ENCODE measurements around the gene SUN1. TPM values are rescaled to one million over a fixed set of nuclear protein-coding genes. Genes with fewer than 3 reads are reported as not detected.
A peak's percentile ranks its signal among the peaks of the same experiment; 100 is the strongest.
"Not testable (repeated sequence)": the region's sequence is repeated elsewhere in the genome, so short reads cannot be mapped to it uniquely, and the experiment has no call there.

SUN1 gene
- total RNA-seq, 1 donor from 2014 or later, result 127 TPM

GRCh38 chr7:869348-869747 is 37.1 kb downstream of the SUN1 start:
- intact Hi-C loops (cut with DNase I), result no loop called here
- no peak for DNase-seq
- Histone ChIP-seq H3K9me3 (no peaks in the 10 kb centered on the region), H3K27me3 (no peaks in the 10 kb centered on the region), H3K27ac (peak overlapping the region; percentile 11), H3K36me3 (peaks cover 62% of the 10 kb centered on the region), H3K4me3 (no peak overlapping the region), H3K4me1 (peaks cover 24% of the 10 kb centered on the region)
- ATAC-seq, result no peak
- TF ChIP-seq, protein P1, sequence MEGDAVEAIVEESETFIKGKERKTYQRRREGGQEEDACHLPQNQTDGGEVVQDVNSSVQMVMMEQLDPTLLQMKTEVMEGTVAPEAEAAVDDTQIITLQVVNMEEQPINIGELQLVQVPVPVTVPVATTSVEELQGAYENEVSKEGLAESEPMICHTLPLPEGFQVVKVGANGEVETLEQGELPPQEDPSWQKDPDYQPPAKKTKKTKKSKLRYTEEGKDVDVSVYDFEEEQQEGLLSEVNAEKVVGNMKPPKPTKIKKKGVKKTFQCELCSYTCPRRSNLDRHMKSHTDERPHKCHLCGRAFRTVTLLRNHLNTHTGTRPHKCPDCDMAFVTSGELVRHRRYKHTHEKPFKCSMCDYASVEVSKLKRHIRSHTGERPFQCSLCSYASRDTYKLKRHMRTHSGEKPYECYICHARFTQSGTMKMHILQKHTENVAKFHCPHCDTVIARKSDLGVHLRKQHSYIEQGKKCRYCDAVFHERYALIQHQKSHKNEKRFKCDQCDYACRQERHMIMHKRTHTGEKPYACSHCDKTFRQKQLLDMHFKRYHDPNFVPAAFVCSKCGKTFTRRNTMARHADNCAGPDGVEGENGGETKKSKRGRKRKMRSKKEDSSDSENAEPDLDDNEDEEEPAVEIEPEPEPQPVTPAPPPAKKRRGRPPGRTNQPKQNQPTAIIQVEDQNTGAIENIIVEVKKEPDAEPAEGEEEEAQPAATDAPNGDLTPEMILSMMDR (IDR thresholded peaks at IDR 0.05), result no peak

- intact Hi-C loops (cut with DNase I), result no loop called here
- Histone ChIP-seq H3K27me3 (no peaks in the 10 kb centered on the region), H3K4me1 (peaks cover 30% of the 10 kb centered on the region), H3K9me3 (no peaks in the 10 kb centered on the region), H3K36me3 (peaks cover 50% of the 10 kb centered on the region), H3K4me3 (no peak overlapping the region), H3K27ac (no peak overlapping the region)
- ATAC-seq (no peak), DNase-seq (no peak)
- TF ChIP-seq, protein P1 (IDR thresholded peaks at IDR 0.05), result no peak
Observed at GRCh38 chr7:871900-872537, 39.7 kb downstream of the SUN1 start.

GRCh38 chr7:872685-873084 is 40.4 kb downstream of the SUN1 start:
- intact Hi-C loops (cut with DNase I); ATAC-seq: not testable (repeated sequence)

GRCh38 chr7:873367-874002 is 41.2 kb downstream of the SUN1 start:
- intact Hi-C loops (cut with DNase I), result no loop called here
- ATAC-seq (peak; percentile 77), DNase-seq (peak; percentile 89)
- TF ChIP-seq, protein P1 (IDR thresholded peaks at IDR 0.05), result peak; percentile 94
- Histone ChIP-seq H3K36me3 (peaks cover 40% of the 10 kb centered on the region), H3K9me3 (no peaks in the 10 kb centered on the region), H3K4me3 (no peak overlapping the region), H3K27me3 (no peaks in the 10 kb centered on the region), H3K27ac (peak overlapping the region; percentile 52), H3K4me1 (peaks cover 25% of the 10 kb centered on the region)

More at GRCh38 chr7:872685-873084, 40.4 kb downstream of the SUN1 start:
- Histone ChIP-seq H3K36me3 (peaks cover 44% of the 10 kb centered on the region), H3K4me1 (peaks cover 24% of the 10 kb centered on the region)
- H3K27me3 ChIP-seq, H3K9me3 ChIP-seq, H3K4me3 ChIP-seq, DNase-seq, H3K27ac ChIP-seq: not testable (repeated sequence)

DNA sequence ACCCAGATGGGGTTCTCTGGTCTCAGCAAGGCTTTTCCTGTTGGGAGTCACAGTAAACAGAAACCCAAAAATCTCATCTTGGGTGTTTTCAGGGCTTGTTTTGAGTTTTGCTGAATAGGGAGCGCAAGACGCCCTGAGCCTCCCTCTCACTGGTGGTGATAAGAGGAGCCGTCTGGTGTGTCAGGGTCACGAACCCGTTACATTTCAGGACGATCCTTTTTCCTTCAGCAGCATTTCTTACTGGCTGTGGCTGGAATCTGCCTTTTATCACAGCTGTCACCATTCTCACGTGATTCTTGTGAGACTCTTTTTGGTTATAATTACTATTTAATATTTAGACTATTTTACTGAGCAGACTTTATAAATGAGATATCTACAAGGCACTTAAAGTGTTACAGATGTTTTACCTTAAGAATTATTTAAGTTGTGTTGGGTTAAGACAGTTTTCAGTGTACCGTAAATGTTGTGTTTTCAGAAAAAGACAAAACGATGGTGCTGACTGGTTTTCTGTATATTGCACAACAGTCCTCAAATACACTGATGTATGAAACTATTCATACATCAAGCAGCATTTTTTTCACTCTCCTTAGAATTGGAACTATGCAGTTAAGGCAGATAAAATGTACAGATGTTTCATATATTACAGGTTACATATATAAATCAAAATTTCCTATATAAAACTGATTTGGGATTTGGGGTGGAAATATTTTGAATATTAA is 41.9 kb downstream of the SUN1 start:
- intact Hi-C loops (cut with DNase I), result no loop called here

More for the DNA sequence above, 41.9 kb downstream of the SUN1 start:
- DNase-seq, result no peak
- no peaks in the 10 kb centered on the region for H3K9me3 ChIP-seq
- peak overlapping the region; percentile 52 for H3K27ac ChIP-seq
- no peak for ATAC-seq
- H3K36me3 ChIP-seq, result peaks cover 37% of the 10 kb centered on the region
- no peaks in the 10 kb centered on the region for H3K27me3 ChIP-seq
- no peak overlapping the region for H3K4me3 ChIP-seq
- TF ChIP-seq, protein P1 (IDR thresholded peaks at IDR 0.05), result no peak
- peaks cover 31% of the 10 kb centered on the region for H3K4me1 ChIP-seq

Data from upper lobe of right lung (tissue), 1 donor.